ENCODE data around the gene MAP2K4.

DNA sequence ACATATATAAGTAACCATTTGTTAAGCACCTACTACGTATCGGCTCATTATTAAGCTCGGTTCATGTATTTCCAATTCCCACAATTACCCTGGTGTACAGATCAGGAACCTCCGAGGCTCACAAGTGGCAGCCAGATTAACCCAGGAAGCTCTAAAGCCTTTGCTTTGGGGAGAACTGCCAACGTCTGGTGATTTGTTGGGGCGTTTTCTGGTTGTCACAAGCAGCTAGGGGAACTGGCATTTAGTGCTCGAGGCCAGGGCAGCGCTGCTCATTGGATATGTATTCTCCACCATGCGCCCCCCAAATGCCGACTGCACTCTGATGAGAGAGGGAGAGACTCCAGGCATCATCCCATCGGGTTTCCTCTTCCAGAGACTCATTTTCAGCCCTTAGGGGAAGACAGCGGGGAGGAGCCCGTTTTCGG is 23.9 kb upstream of the MAP2K4 start:
- TF ChIP-seq EZH2 (IDR thresholded peaks at IDR 0.05; ENCODE audit: insufficient read depth, poor library complexity, severe bottlenecking) (no peak), EZH2phosphoT487 (IDR thresholded peaks at IDR 0.05; ENCODE audit: insufficient read depth, low read depth) (no peak)
